ENCODE data around the gene EDC4. TPM values are rescaled to one million over a fixed set of nuclear protein-coding genes. Genes with fewer than 3 reads are reported as not detected.

EDC4 gene
- total RNA-seq, 1 donor from 2014 or later: 83.0 TPM

GRCh38 chr16:67927131-67927941, 54.5 kb downstream of the EDC4 start:
- H3K9me3 Mint-ChIP-seq (ENCODE audit: unreplicated experiment): no peaks in the 10 kb centered on the region
- no peaks in the 10 kb centered on the region for H3K36me3 Mint-ChIP-seq (ENCODE audit: low read depth, unreplicated experiment)
- H3K27ac Mint-ChIP-seq (ENCODE audit: unreplicated experiment): no peak overlapping the region
- no peak overlapping the region for H3K4me3 Mint-ChIP-seq (ENCODE audit: unreplicated experiment)
- H3K27me3 Mint-ChIP-seq (ENCODE audit: unreplicated experiment): peaks cover 10% of the 10 kb centered on the region
- no peak for DNase-seq (ENCODE audit: low spot score)
- H3K4me1 Mint-ChIP-seq (ENCODE audit: unreplicated experiment): peaks cover 11% of the 10 kb centered on the region
- TF ChIP-seq CTCF (IDR thresholded peaks at IDR 0.05; ENCODE audit: unreplicated experiment): no peak

- Mint-ChIP-seq H3K4me1 (ENCODE audit: unreplicated experiment) (peaks cover 10% of the 10 kb centered on the region), H3K4me3 (ENCODE audit: unreplicated experiment) (no peak overlapping the region), H3K27ac (ENCODE audit: unreplicated experiment) (peak overlapping the region; percentile 30), H3K9me3 (ENCODE audit: unreplicated experiment) (no peaks in the 10 kb centered on the region), H3K27me3 (ENCODE audit: unreplicated experiment) (peaks cover 10% of the 10 kb centered on the region), H3K36me3 (ENCODE audit: low read depth, unreplicated experiment) (no peaks in the 10 kb centered on the region)
- DNase-seq (ENCODE audit: low spot score): no peak
- TF ChIP-seq CTCF (IDR thresholded peaks at IDR 0.05; ENCODE audit: unreplicated experiment): no peak
Measured at GRCh38 chr16:67928147-67928546, 55.3 kb downstream of the EDC4 start.

GRCh38 chr16:67928561-67929364, 55.9 kb downstream of the EDC4 start:
- Mint-ChIP-seq H3K4me3 (ENCODE audit: unreplicated experiment) (no peak overlapping the region), H3K9me3 (ENCODE audit: unreplicated experiment) (no peaks in the 10 kb centered on the region), H3K27ac (ENCODE audit: unreplicated experiment) (no peak overlapping the region), H3K27me3 (ENCODE audit: unreplicated experiment) (peaks cover 10% of the 10 kb centered on the region), H3K36me3 (ENCODE audit: low read depth, unreplicated experiment) (no peaks in the 10 kb centered on the region), H3K4me1 (ENCODE audit: unreplicated experiment) (peaks cover 10% of the 10 kb centered on the region)
- TF ChIP-seq CTCF (IDR thresholded peaks at IDR 0.05; ENCODE audit: unreplicated experiment): peak; percentile 39
- peak; percentile 76 for DNase-seq (ENCODE audit: low spot score)

GRCh38 chr16:67930191-67930590, 57.3 kb downstream of the EDC4 start:
- Mint-ChIP-seq H3K27me3 (ENCODE audit: unreplicated experiment) (peaks cover 19% of the 10 kb centered on the region), H3K4me1 (ENCODE audit: unreplicated experiment) (peaks cover 19% of the 10 kb centered on the region), H3K9me3 (ENCODE audit: unreplicated experiment) (no peaks in the 10 kb centered on the region), H3K36me3 (ENCODE audit: low read depth, unreplicated experiment) (no peaks in the 10 kb centered on the region), H3K4me3 (ENCODE audit: unreplicated experiment) (no peak overlapping the region), H3K27ac (ENCODE audit: unreplicated experiment) (no peak overlapping the region)
- DNase-seq (ENCODE audit: low spot score): no peak
- no peak for TF ChIP-seq CTCF (IDR thresholded peaks at IDR 0.05; ENCODE audit: unreplicated experiment)

Measured in endothelial cell (in vitro differentiated cells).